ENCODE data around the gene GRK1.

The GRK1 gene

DNA sequence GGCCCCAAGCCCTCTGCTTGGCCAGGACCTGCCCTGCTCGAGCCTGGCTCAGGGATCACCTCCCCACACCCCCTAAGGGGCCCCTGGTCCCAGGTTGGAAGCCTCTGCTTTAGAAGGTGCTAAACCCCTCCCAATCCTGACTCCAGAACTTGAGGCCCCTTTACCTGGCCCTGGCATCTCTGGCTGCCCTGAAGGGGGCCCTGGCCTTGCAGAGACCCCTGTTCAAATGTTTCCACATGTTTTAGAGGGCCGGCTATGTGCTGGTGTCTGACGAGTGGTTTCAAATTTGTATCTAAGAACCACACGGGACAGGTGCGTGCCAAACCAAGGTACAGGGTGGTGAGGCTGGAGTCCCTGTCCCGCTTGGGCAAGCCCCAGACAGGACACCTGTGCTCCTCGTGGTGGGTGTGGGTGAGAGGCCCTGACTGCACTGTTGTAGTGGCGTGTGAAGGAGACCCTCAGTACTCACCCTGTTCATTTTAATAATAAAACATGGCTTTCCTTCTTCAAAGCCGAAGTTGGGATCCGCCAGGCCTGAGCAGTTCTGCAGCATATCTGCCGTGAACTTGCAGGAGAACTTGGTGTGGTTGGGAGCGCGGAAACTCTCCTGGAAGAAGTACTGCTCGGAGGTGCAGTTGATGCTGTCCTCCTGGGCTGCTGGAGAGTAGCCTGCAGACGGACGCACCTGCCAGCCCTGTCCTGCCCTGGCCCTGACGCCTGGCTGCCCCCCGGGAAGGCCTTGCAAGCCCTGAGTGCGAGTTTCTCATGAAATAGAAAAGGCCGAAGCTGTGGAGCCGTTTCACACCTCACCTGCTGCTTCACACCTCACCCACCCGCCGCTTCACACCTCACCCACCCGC lies 14.4 kb upstream of the GRK1 start:
- Histone ChIP-seq H3K4me1 (ENCODE audit: control insufficient read depth, insufficient read depth, low read length) (no peaks in the 10 kb centered on the region), H3K4me3 (ENCODE audit: low read depth, low read length) (no peak overlapping the region), H3K27ac (ENCODE audit: low read depth, low read length) (no peak overlapping the region), H3K9me3 (ENCODE audit: control insufficient read depth, insufficient read depth, low read depth, low read length) (no peaks in the 10 kb centered on the region), H3K36me3 (ENCODE audit: control insufficient read depth, insufficient read depth, low read length) (no peaks in the 10 kb centered on the region), H3K9ac (ENCODE audit: low read length) (no peak overlapping the region), H3K27me3 (ENCODE audit: control insufficient read depth, insufficient read depth, low read length) (no peaks in the 10 kb centered on the region)

DNA sequence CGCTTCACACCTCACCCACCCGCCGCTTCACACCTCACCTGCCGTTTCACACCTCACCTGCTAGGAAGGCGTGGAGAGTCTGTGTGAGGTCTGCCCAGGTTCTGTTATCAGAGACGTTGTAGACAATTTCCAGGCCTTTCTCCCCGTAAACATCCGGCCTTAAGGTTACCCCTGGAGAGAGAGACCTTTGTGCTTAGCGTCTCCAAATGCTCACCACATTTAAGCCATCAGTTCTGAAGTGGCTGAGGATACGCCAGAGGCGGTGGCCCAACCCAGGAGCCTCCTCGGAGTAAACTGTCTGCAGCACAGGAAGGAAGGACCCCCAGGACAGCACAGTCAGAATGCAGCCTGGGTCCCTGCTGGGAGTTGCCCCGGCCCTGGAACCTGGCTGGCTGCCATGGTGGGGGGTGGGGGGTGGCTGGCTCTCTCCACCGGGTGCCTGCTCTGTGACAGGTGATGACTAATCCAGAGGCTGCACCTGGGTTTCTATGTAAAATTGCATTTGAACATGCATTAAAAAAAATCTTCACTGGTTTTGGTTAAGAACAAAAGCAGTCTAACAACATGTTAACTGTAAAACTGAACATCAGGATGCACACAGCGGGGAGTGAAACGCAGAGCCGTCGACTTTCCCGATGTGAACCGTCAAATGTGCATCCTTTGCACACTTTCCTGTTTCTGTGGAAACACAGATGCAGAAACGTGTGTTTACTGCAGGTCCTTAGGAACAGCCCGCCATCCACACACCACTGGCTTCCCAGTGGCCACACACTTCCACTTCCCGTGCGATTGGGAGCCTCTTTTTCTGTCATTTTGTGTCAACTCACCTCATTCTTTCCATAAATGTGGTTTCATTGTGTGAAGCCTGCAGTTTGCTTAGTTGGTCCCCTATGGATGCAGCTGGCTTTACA lies 13.5 kb upstream of the GRK1 start:
- H3K9me3 ChIP-seq (ENCODE audit: control insufficient read depth, insufficient read depth, low read depth, low read length) = no peaks in the 10 kb centered on the region
- H3K9ac ChIP-seq (ENCODE audit: low read length) = no peak overlapping the region
- no peaks in the 10 kb centered on the region for H3K4me1 ChIP-seq (ENCODE audit: control insufficient read depth, insufficient read depth, low read length)
- no peaks in the 10 kb centered on the region for H3K36me3 ChIP-seq (ENCODE audit: control insufficient read depth, insufficient read depth, low read length)
- no peak overlapping the region for H3K4me3 ChIP-seq (ENCODE audit: low read depth, low read length)
- no peaks in the 10 kb centered on the region for H3K27me3 ChIP-seq (ENCODE audit: control insufficient read depth, insufficient read depth, low read length)
- no peak overlapping the region for H3K27ac ChIP-seq (ENCODE audit: low read depth, low read length)

DNA sequence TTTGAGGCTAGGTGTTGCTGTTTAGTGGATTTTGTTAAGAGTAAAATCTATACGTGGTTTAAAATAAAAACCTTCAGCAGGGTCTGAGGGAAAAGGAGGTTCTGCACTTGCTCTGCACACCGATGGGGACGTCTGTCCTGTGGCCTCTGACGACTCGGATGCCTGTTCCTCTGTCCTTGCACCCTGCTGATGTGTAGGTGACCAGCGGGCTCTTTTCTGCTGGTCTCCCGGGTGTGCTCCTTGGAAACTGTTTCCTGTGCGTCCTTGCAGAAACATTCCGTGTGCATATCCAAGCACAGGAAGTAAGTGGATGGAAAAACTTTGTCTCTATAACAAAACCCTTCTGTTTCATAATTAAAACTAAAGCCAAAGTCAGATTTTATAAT lies 12.9 kb upstream of the GRK1 start:
- Histone ChIP-seq H3K36me3 (ENCODE audit: control insufficient read depth, insufficient read depth, low read length) (no peaks in the 10 kb centered on the region), H3K9ac (ENCODE audit: low read length) (no peak overlapping the region), H3K4me1 (ENCODE audit: control insufficient read depth, insufficient read depth, low read length) (no peaks in the 10 kb centered on the region), H3K27me3 (ENCODE audit: control insufficient read depth, insufficient read depth, low read length) (no peaks in the 10 kb centered on the region), H3K9me3 (ENCODE audit: control insufficient read depth, insufficient read depth, low read depth, low read length) (no peaks in the 10 kb centered on the region), H3K4me3 (ENCODE audit: low read depth, low read length) (no peak overlapping the region), H3K27ac (ENCODE audit: low read depth, low read length) (no peak overlapping the region)

DNA sequence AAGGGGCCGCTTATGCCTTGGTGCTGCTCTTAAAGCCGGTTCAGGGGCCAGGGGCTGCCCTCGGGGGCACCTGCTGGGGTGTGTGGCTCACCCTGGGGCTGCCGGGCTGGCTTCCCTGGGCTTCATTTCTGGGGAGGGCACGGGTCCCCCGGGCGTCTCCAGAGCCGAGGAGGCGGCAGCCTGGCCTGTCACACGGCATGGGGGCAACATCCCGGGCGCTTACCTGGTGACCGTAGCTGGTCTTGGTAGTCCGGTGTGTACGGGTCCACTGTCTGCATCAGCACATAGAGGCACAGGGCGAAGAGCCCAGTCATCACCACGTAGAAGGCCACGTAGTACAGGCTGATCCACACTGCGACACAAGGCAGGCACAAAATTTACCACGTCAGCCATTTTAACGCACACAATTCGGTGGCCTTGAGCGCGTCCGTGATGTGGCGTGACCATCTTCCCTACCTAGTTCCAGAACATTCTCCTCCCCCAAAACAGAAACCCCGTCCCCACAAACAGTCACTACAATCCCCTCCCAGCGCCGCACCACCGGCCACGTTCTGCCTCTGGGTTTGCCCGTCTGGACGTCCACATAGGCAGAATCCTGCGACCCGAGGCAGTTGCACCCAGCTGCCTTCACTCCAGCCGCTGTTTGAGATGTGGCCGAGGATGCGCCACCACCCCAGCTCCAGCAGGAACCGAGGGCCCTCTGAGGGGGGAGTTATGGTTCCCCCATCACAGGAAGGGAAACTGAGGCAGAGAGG lies 12.3 kb upstream of the GRK1 start:
- no peak overlapping the region for H3K27ac ChIP-seq (ENCODE audit: low read depth, low read length)
- H3K4me1 ChIP-seq (ENCODE audit: control insufficient read depth, insufficient read depth, low read length) = no peaks in the 10 kb centered on the region
- no peaks in the 10 kb centered on the region for H3K9me3 ChIP-seq (ENCODE audit: control insufficient read depth, insufficient read depth, low read depth, low read length)
- H3K4me3 ChIP-seq (ENCODE audit: low read depth, low read length) = no peak overlapping the region
- no peak overlapping the region for H3K9ac ChIP-seq (ENCODE audit: low read length)
- H3K36me3 ChIP-seq (ENCODE audit: control insufficient read depth, insufficient read depth, low read length) = no peaks in the 10 kb centered on the region
- H3K27me3 ChIP-seq (ENCODE audit: control insufficient read depth, insufficient read depth, low read length) = no peaks in the 10 kb centered on the region

DNA sequence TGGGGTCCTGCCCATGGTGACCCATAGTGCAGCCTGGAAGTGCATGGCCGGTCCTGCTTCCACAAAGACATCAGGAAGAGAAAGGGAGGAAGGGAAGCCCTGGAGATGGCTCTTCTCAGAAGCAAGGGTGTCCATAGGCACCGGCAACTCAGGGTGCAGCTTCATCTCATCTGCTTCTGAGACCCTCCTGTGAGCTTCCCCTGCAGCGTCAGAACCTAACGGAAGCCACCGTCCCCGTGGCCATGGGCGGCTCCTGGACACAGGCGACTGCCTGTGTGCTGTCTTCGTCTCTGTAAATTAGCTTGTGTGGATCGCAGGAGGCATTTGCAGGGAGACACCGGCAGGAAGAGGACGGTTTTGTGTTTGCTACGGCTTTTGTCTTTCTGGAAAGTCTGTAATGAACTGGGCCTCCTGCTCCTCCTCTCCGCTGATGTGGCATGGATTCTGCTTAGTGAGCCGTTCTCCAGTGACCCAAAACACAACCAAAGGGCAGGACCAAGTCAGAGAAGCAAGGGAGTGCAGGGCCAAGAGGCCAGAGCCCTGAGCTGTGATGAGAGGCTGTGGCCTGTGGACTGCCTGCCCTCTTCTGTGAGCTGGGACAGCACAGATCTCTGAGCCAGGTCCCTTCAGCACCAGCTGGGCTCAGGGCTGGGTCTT lies 11.5 kb upstream of the GRK1 start:
- H3K9me3 ChIP-seq (ENCODE audit: control insufficient read depth, insufficient read depth, low read depth, low read length) = no peaks in the 10 kb centered on the region
- no peak overlapping the region for H3K27ac ChIP-seq (ENCODE audit: low read depth, low read length)
- H3K9ac ChIP-seq (ENCODE audit: low read length) = no peak overlapping the region
- no peaks in the 10 kb centered on the region for H3K27me3 ChIP-seq (ENCODE audit: control insufficient read depth, insufficient read depth, low read length)
- no peaks in the 10 kb centered on the region for H3K36me3 ChIP-seq (ENCODE audit: control insufficient read depth, insufficient read depth, low read length)
- H3K4me3 ChIP-seq (ENCODE audit: low read depth, low read length) = no peak overlapping the region
- no peaks in the 10 kb centered on the region for H3K4me1 ChIP-seq (ENCODE audit: control insufficient read depth, insufficient read depth, low read length)

DNA sequence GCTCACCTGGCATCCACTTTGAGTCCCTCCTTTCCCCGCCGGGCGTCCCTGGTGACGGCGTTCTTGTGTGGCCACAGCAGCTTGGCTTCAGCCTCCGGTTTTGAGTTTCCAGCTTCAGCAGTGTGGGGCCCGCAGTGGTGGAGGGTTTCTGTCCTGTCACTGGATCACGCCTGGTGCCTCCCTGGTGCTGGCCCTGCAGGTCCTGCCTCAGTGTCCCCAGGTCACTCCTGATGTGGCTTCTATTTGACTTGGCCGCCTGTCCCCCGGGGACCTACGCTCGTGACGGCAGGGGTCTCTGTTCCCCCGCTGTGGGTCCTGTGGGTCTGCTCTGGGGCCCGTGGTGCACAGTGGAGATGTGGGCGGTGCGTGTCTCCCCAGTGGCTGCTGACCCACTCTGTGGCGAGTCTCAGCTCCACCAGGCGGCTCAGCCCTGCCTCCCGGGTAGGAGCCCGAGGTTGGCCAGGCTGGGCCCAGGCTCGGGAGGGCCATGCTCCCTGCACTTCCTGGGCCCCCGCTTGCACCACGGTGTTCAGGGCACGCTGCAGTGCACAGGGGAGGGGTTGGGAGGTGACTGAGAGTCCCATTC lies 10.9 kb upstream of the GRK1 start:
- Histone ChIP-seq H3K27ac (ENCODE audit: low read depth, low read length) (no peak overlapping the region), H3K9ac (ENCODE audit: low read length) (no peak overlapping the region)

DNA sequence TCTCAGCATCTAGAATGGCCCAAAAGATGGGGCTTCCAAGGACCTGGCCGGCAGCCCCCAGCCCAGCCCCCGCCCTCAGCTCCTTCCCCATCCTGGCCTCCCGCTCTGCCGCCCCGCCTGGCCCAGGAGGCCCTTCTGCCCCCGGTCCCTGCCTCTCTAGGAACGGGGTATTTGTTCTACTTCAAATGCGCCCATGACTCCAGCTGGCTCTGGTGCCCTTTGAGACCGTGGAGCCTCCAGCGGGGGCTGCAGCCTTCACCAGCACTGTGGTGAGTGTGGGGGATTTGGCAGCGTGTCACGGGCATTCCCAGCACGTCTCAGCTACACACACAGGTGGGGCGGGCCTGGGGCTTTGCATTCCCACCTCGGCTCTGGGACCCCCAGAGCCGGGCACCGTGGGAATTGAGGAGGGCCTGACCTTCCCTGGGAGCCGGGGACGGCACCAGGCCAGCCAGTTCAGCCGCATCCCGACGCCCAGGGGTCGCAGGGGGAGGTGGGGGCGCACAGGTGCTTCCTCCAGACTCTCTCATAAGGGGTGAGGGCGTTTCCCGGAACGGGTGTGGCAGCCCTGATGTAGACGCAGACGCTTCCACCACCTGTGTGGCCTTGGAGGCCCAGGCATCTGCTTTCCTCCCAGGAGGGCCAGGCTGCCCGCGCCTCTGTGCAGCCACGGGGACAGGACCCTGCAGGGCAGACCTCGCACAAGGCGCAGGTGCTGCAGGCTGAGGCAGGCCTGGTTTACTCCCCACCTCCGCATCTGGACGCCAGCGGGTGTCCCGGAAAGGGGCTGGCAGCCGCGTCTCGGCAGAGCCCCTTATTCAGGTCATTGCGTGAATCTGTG lies 10.0 kb upstream of the GRK1 start:
- Histone ChIP-seq H3K27me3 (ENCODE audit: control insufficient read depth, insufficient read depth, low read length) (no peaks in the 10 kb centered on the region), H3K4me3 (ENCODE audit: low read depth, low read length) (no peak overlapping the region), H3K9ac (ENCODE audit: low read length) (no peak overlapping the region)

More for the DNA sequence above, 10.9 kb upstream of the GRK1 start:
- no peaks in the 10 kb centered on the region for H3K27me3 ChIP-seq (ENCODE audit: control insufficient read depth, insufficient read depth, low read length)
- no peaks in the 10 kb centered on the region for H3K4me1 ChIP-seq (ENCODE audit: control insufficient read depth, insufficient read depth, low read length)
- no peaks in the 10 kb centered on the region for H3K36me3 ChIP-seq (ENCODE audit: control insufficient read depth, insufficient read depth, low read length)
- no peaks in the 10 kb centered on the region; the same call in 1 of the 2 replicates for H3K9me3 ChIP-seq (ENCODE audit: control insufficient read depth, insufficient read depth, low read depth, low read length)
- H3K4me3 ChIP-seq (ENCODE audit: low read depth, low read length) = no peak overlapping the region

DNA sequence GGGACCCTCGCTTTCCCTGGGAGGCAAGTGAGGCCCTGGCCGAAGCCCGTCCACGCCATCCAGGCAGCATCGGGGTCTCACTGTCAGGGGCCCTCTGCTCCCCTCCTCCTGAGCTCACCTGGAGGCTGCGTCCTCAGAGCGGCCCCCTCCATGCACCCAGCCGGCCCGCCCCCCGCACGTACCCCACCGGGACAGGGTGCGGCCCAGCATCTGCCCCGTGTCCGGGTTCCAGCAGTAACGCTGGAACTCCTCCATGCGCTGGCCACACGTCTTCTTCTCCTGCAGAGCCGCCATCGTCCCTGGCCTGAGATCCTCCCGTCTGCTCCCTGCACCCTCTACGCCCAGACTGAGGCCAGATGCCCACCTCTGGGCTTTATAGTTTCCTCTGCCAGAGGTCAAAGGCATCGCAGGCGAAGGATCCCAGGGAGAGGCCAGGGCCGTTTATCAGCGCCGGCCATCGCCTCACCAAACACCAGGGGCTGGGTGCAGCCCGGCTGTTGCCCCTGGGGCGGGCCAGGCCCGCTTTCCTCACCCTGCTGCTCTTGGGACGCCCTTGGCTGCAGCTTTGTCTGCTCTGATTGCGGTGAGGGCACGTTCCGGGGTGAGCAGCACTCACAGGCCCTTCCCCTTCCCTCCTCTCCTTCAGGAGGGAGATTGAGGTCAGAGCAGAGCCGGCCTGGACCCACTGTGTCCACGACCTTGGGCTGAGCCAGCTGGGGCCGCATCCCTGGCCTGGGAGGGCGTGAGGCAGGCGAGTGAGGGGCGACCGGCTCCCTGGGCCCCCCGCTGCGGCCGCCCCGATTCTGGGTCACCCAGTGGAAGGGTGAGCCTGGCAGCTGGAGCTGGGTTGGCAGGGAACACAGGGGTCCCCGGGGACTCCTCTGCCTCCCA lies 8.9 kb upstream of the GRK1 start, which contains the start of gene ATP4B:
Gene ATP4B (minus strand): TSS at position 348 of the 891 bp plus-strand sequence. CDS start 54 bp downstream, at position 294.
- no peaks in the 10 kb centered on the region for H3K36me3 ChIP-seq (ENCODE audit: control insufficient read depth, insufficient read depth, low read length)
- H3K27ac ChIP-seq (ENCODE audit: low read depth, low read length) = no peak within 1 kb of the TSS
- H3K4me3 ChIP-seq (ENCODE audit: low read depth, low read length) = no peak within 1 kb of the TSS
- H3K9me3 ChIP-seq (ENCODE audit: control insufficient read depth, insufficient read depth, low read depth, low read length) = peaks cover 9% of the 10 kb centered on the region; the same call in 1 of the 2 replicates
- H3K4me1 ChIP-seq (ENCODE audit: control insufficient read depth, insufficient read depth, low read length) = no peaks in the 10 kb centered on the region
- no peaks in the 10 kb centered on the region for H3K27me3 ChIP-seq (ENCODE audit: control insufficient read depth, insufficient read depth, low read length)
- H3K9ac ChIP-seq (ENCODE audit: low read length) = no peak within 1 kb of the TSS

More for the DNA sequence above, 10.0 kb upstream of the GRK1 start:
- no peaks in the 10 kb centered on the region for H3K36me3 ChIP-seq (ENCODE audit: control insufficient read depth, insufficient read depth, low read length)
- no peak overlapping the region for H3K27ac ChIP-seq (ENCODE audit: low read depth, low read length)
- no peaks in the 10 kb centered on the region for H3K4me1 ChIP-seq (ENCODE audit: control insufficient read depth, insufficient read depth, low read length)
- H3K9me3 ChIP-seq (ENCODE audit: control insufficient read depth, insufficient read depth, low read depth, low read length) = peaks cover 7% of the 10 kb centered on the region; the same call in 1 of the 2 replicates

DNA sequence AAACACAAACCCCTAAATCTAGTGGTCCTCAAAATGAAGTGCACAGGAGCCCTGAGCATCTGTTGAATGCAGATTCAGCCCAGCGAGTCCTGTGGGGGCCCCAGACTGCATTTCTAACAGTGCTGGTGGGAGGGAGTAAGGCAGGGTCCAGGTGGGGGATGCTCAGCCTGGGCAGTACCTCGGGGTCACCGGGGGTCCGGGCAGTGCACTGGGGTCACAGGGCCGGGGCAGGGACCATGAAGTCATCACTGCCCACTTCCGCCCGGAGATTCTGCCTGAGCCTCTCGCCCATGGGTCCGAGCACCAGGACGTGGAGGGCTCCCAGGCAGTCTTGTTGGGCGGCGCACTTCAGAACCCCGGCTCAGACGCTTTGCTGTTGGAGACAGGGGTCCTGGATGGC lies 8.2 kb upstream of the GRK1 start:
- Histone ChIP-seq H3K9me3 (ENCODE audit: control insufficient read depth, insufficient read depth, low read depth, low read length) (peaks cover 9% of the 10 kb centered on the region; the same call in 1 of the 2 replicates), H3K36me3 (ENCODE audit: control insufficient read depth, insufficient read depth, low read length) (no peaks in the 10 kb centered on the region), H3K27me3 (ENCODE audit: control insufficient read depth, insufficient read depth, low read length) (no peaks in the 10 kb centered on the region), H3K4me1 (ENCODE audit: control insufficient read depth, insufficient read depth, low read length) (no peaks in the 10 kb centered on the region), H3K27ac (ENCODE audit: low read depth, low read length) (no peak overlapping the region), H3K4me3 (ENCODE audit: low read depth, low read length) (no peak overlapping the region), H3K9ac (ENCODE audit: low read length) (no peak overlapping the region)

Measured in HUES6 (cell line).